K562 treated with DMSO at 1 percent for 24 hours (cell line): ENCODE measurements around the gene KRTAP9-3. TPM values are rescaled to one million over a fixed set of nuclear protein-coding genes. Genes with fewer than 3 reads are reported as not detected.

Source experiments
- total RNA-seq: library from RNA; unstranded; fragments of 300-600 nt; gene quantifications from 2 replicates; pipeline ENCODE4 v1.2.3, GENCODE V29; 2022; ENCODE audit warnings: low read depth; ENCODE audit not compliant: insufficient read depth

KRTAP9-3 gene, protein sequence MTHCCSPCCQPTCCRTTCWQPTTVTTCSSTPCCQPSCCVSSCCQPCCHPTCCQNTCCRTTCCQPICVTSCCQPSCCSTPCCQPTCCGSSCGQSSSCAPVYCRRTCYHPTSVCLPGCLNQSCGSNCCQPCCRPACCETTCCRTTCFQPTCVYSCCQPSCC
- not detected in 2 replicates for total RNA-seq

DNA sequence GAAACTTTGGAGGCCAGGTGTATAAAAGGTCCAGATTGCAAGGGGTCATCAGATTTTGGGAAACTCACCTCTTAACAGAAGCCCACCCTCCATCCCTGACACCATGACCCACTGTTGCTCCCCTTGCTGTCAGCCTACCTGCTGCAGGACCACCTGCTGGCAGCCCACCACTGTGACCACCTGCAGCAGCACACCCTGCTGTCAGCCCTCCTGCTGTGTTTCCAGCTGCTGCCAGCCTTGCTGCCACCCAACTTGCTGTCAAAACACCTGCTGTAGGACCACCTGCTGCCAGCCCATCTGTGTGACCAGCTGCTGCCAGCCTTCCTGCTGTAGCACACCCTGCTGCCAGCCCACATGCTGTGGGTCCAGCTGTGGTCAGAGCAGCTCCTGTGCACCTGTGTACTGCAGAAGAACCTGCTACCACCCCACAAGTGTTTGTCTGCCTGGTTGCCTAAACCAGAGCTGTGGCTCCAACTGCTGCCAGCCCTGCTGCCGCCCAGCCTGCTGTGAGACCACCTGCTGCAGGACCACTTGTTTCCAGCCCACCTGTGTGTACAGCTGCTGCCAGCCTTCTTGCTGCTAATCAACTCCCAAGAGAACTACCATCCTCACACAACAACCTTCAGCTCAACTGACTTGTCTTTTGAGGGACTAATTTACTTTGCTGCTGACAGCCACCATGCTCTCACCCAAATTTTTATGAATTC lies at the start of gene KRTAP9-3:
KRTAP9-3 (plus strand) TSS at position 51 of the 707 bp plus-strand sequence; CDS start at position 104, 53 bp downstream.

DNA sequence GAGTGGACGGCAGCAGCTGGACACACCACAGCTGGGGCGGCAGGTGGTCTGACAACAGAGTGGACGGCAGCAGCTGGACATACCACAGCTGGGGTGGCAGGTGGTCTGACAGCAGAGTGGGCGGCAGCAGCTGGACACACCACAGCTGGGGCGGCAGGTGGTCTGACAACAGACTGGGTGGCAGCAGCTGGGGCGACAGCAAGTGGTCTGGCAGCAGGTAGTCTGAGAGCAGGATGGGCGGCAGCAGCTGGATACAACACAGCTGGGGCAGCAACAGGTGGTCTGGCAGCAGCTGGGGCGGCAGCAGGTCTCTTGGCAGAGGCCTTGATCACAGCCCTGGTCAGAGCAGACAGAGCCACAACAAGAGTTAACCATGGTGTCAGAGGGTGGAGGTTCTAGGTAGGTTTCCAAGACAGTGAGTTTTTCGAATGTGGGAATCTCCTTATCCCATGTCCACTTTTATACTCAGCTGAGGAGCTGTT lies 47.7 kb upstream of the KRTAP9-3 start, which contains the start of gene KRTAP4-1:
KRTAP4-1 (minus strand) TSS at position 432 of the 482 bp plus-strand sequence; CDS start at position 375, 57 bp downstream.

DNA sequence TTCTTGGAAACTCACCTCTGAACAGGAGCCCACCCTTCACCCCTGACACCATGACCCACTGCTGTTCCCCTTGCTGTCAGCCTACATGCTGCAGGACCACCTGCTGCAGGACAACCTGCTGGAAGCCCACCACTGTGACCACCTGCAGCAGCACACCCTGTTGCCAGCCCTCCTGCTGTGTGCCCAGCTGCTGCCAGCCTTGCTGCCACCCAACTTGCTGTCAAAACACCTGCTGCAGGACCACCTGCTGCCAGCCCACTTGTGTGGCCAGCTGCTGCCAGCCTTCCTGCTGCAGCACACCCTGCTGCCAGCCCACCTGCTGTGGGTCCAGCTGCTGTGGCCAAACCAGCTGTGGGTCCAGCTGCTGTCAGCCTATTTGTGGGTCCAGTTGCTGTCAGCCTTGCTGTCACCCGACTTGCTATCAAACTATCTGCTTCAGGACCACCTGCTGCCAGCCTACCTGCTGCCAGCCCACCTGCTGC lies 42.4 kb upstream of the KRTAP9-3 start, which contains the start of gene KRTAP9-1:
KRTAP9-1 (plus strand) TSS at position 51 of the 482 bp plus-strand sequence; CDS start at position 51, 0 bp downstream.

DNA sequence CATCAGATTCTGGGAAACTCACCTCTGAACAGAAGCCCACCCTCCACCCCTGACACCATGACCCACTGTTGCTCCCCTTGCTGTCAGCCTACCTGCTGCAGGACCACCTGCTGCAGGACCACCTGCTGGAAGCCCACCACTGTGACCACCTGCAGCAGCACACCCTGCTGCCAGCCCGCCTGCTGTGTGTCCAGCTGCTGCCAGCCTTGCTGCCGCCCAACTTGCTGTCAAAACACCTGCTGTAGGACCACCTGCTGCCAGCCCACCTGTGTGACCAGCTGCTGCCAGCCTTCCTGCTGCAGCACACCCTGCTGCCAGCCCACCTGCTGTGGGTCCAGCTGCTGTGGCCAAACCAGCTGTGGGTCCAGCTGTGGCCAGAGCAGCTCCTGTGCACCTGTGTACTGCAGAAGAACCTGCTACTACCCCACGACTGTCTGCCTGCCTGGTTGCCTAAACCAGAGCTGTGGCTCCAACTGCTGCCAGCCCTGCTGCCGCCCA lies 5.6 kb upstream of the KRTAP9-3 start, which contains the start of gene KRTAP9-2:
KRTAP9-2 (plus strand) TSS at position 51 of the 498 bp plus-strand sequence; CDS start at position 58, 7 bp downstream.

DNA sequence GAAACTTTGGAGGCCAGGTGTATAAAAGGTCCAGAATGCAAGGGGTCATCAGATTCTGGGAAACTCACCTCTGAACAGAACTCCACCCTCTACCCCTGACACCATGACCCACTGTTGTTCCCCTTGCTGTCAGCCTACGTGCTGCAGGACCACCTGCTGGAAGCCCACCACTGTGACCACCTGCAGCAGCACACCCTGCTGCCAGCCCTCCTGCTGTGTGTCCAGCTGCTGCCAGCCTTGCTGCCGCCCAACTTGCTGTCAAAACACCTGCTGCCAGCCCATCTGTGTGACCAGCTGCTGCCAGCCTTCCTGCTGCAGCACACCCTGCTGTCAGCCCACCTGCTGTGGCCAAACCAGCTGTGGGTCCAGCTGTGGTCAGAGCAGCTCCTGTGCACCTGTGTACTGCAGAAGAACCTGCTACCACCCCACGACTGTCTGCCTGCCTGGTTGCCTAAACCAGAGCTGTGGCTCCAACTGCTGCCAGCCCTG lies 5.7 kb downstream of the KRTAP9-3 start, which contains the start of gene KRTAP9-8:
KRTAP9-8 (plus strand) TSS at position 51 of the 489 bp plus-strand sequence; CDS start at position 104, 53 bp downstream.

DNA sequence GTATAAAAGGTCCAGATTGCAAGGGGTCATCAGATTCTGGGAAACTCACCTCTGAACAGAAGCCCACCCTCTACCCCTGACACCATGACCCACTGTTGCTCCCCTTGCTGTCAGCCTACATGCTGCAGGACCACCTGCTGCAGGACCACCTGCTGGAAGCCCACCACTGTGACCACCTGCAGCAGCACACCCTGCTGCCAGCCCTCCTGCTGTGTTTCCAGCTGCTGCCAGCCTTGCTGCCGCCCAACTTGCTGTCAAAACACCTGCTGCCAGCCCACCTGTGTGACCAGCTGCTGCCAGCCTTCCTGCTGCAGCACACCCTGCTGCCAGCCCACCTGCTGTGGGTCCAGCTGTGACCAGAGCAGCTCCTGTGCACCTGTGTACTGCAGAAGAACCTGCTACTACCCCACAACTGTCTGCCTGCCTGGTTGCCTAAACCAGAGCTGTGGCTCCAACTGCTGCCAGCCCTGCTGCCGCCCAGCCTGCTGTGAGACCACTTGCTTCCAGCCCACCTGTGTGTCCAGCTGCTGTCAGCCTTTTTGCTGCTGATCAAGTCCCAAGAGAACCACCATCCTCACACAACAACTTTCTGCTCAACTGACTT lies 17.5 kb downstream of the KRTAP9-3 start, which contains the start of gene KRTAP9-4:
KRTAP9-4 (plus strand) TSS at position 51 of the 604 bp plus-strand sequence; CDS start at position 85, 34 bp downstream.

DNA sequence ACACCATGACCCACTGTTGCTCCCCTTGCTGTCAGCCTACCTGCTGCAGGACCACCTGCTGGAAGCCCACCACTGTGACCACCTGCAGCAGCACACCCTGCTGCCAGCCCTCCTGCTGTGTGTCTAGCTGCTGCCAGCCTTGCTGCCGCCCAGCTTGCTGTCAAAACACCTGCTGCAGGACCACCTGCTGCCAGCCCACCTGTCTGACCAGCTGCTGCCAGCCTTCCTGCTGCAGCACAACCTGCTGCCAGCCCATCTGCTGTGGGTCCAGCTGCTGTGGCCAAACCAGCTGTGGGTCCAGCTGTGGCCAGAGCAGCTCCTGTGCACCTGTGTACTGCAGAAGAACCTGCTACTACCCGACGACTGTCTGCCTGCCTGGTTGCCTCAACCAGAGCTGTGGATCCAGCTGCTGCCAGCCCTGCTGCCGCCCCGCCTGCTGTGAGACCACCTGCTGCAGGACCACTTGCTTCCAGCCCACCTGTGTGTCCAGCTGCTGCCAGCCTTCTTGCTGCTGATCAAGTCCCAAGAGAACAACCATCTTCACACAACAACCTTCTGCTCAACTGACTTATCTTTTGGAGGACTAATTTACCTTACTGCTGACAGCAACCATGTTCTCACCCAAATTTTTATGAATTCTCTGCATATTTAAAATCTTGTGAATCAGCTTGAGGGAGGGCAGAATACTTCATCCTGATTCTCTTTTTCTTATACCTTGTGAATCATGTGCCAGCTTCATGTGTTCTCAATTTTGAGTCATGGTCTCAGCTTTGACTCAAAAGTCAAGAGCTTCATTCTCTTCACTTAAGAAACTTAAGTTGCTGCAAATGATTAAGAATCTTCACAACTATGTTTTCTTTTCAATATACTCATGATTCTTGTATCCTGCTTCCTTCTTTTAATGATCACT lies 23.4 kb downstream of the KRTAP9-3 start, which contains the start of gene KRTAP9-9:
KRTAP9-9 (plus strand) TSS at position 4 of the 910 bp plus-strand sequence.

DNA sequence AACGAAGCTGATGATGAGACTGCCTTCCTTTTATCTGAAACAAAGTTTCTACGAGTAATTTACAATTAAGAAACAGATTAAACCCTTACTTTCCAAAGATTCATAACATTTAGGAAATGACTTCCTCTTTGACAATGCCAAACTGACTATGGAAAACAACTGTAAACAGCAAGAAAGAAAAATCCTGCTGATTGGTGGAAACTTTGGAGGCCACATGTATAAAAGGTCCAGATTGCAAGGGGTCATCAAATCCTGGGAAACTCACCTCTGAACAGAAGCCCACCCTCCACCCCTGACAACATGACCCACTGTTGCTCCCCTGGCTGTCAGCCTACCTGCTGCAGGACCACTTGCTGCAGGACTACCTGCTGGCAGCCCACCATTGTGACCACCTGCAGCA lies 32.8 kb downstream of the KRTAP9-3 start, which contains the start of gene KRTAP9-6:
KRTAP9-6 (plus strand) TSS at position 301 of the 400 bp plus-strand sequence; CDS start at position 301, 0 bp downstream.

DNA sequence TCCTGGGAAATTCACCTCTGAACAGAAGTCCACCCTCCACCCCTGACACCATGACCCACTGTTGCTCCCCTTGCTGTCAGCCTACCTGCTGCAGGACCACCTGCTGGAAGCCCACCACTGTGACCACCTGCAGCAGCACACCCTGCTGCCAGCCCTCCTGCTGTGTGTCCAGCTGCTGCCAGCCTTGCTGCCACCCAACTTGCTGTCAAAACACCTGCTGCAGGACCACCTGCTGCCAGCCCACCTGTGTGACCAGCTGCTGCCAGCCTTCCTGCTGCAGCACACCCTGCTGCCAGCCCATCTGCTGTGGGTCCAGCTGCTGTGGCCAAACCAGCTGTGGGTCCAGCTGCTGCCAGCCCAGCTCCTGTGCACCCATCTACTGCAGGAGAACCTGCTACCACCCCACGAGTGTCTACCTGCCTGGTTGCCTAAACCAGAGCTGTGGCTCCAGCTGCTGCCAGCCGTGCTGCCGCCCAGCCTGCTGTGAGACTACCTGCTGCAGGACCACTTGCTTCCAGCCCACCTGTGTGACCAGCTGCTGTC lies 43.5 kb downstream of the KRTAP9-3 start, which contains the start of gene KRTAP9-7:
KRTAP9-7 (plus strand) TSS at position 51 of the 543 bp plus-strand sequence; CDS start at position 51, 0 bp downstream.

Other genes starting within 250 kb of the KRTAP9-3 start
- gene KRT40, start 248.1 kb upstream of the KRTAP9-3 start, total RNA-seq = not detected in 2 replicates
- gene KRTAP3-3, start 238.3 kb upstream of the KRTAP9-3 start, total RNA-seq = not detected in 2 replicates
- not detected in 2 replicates for gene KRTAP3-2, start 232.5 kb upstream of the KRTAP9-3 start, total RNA-seq
- not detected in 2 replicates for gene KRTAP3-1, start 223.3 kb upstream of the KRTAP9-3 start, total RNA-seq
- not detected in 2 replicates for gene KRTAP1-5, start 205.2 kb upstream of the KRTAP9-3 start, total RNA-seq
- not detected in 2 replicates for gene KRTAP1-4, start 202.3 kb upstream of the KRTAP9-3 start, total RNA-seq
- not detected in 2 replicates for gene KRTAP1-3, start 197.6 kb upstream of the KRTAP9-3 start, total RNA-seq
- not detected in 2 replicates for gene KRTAP1-1, start 191.0 kb upstream of the KRTAP9-3 start, total RNA-seq
- gene KRTAP2-1, start 185.1 kb upstream of the KRTAP9-3 start, total RNA-seq = not detected in 2 replicates
- not detected in 2 replicates for gene KRTAP2-2, start 177.2 kb upstream of the KRTAP9-3 start, total RNA-seq
- gene KRTAP2-3, start 172.3 kb upstream of the KRTAP9-3 start, total RNA-seq = not detected in 2 replicates
- gene KRTAP2-4, start 166.6 kb upstream of the KRTAP9-3 start, total RNA-seq = not detected in 2 replicates
- gene KRTAP4-7, start 148.3 kb upstream of the KRTAP9-3 start, total RNA-seq = not detected in 2 replicates
- gene KRTAP4-8, start 134.3 kb upstream of the KRTAP9-3 start, total RNA-seq = not detected in 2 replicates
- gene KRTAP4-16, start 130.2 kb upstream of the KRTAP9-3 start, total RNA-seq = not detected in 2 replicates
- not detected in 2 replicates for gene KRTAP4-9, start 127.1 kb upstream of the KRTAP9-3 start, total RNA-seq
- gene KRTAP4-11, start 114.1 kb upstream of the KRTAP9-3 start, total RNA-seq = not detected in 2 replicates
- gene KRTAP4-12, start 108.3 kb upstream of the KRTAP9-3 start, total RNA-seq = not detected in 2 replicates
- not detected in 2 replicates for gene KRTAP4-6, start 91.9 kb upstream of the KRTAP9-3 start, total RNA-seq
- not detected in 2 replicates for gene KRTAP4-5, start 82.6 kb upstream of the KRTAP9-3 start, total RNA-seq
- gene KRTAP4-4, start 71.7 kb upstream of the KRTAP9-3 start, total RNA-seq = not detected in 2 replicates
- gene KRTAP4-3, start 64.2 kb upstream of the KRTAP9-3 start, total RNA-seq = not detected in 2 replicates
- gene KRTAP4-2, start 54.2 kb upstream of the KRTAP9-3 start, total RNA-seq = not detected in 2 replicates
- not detected in 2 replicates for gene KRTAP4-1, start 47.5 kb upstream of the KRTAP9-3 start, total RNA-seq
- gene KRTAP9-1, start 42.6 kb upstream of the KRTAP9-3 start, total RNA-seq = not detected in 2 replicates
- not detected in 2 replicates for gene KRTAP9-2, start 5.8 kb upstream of the KRTAP9-3 start, total RNA-seq
- gene KRTAP9-8, start 5.5 kb downstream of the KRTAP9-3 start, total RNA-seq = not detected in 2 replicates
- not detected in 2 replicates for gene KRTAP9-4, start 17.2 kb downstream of the KRTAP9-3 start, total RNA-seq
- gene KRTAP9-9, start 22.9 kb downstream of the KRTAP9-3 start, total RNA-seq = not detected in 2 replicates
- not detected in 2 replicates for gene KRTAP9-6, start 32.9 kb downstream of the KRTAP9-3 start, total RNA-seq
- gene KRTAP9-7, start 43.2 kb downstream of the KRTAP9-3 start, total RNA-seq = not detected in 2 replicates
- gene KRTAP29-1, start 70.4 kb downstream of the KRTAP9-3 start, total RNA-seq = not detected in 2 replicates
- not detected in 2 replicates for gene KRTAP16-1, start 76.9 kb downstream of the KRTAP9-3 start, total RNA-seq
- gene KRTAP17-1, start 83.3 kb downstream of the KRTAP9-3 start, total RNA-seq = not detected in 2 replicates
- not detected in 2 replicates for gene KRT33A, start 118.4 kb downstream of the KRTAP9-3 start, total RNA-seq
- gene KRT33B, start 137.4 kb downstream of the KRTAP9-3 start, total RNA-seq = not detected in 2 replicates
- gene KRT34, start 149.9 kb downstream of the KRTAP9-3 start, total RNA-seq = not detected in 2 replicates
- gene KRT31, start 165.2 kb downstream of the KRTAP9-3 start, total RNA-seq = not detected in 2 replicates
- not detected in 2 replicates for gene KRT37, start 192.1 kb downstream of the KRTAP9-3 start, total RNA-seq
- gene KRT38, start 208.5 kb downstream of the KRTAP9-3 start, total RNA-seq = not detected in 2 replicates
- gene KRT32, start 234.9 kb downstream of the KRTAP9-3 start, total RNA-seq = not detected in 2 replicates
- not detected in 2 replicates for gene KRT35, start 248.7 kb downstream of the KRTAP9-3 start, total RNA-seq